Measurements from ENCODE around the gene CLIP1.

DNA sequence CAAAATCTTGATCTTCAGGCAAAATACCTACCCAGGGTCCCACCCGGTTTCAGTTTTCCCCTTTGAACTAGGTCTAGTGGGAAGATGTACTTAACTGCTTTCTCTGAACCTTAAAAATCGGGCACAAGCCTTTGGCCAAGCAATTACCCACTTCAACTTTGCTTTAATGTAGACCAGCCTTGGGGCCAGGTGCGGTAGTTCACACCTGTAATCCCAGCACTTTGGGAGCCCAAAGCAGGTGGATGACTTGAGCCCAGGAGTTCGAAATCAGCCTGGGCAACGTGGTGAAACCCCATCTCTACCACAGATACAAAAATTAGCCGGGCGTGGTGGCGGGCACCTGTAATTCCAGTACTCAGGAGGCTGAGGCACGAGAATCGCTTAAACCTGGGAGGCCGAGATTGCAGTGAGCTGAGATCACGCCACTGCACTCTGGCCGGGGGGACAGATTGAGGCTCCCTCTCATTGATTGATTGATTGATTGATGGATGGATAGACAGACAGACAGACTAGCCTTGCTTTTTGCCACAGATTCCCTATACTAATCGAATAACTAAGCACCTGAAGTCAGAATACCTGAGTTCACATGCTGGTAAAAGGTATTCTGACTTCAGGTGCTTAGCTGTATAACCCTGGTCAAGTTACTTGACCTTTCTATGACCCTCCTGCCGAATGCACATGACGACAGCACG, 1.9 kb downstream of the CLIP1 start:
- TF ChIP-seq, protein P1, sequence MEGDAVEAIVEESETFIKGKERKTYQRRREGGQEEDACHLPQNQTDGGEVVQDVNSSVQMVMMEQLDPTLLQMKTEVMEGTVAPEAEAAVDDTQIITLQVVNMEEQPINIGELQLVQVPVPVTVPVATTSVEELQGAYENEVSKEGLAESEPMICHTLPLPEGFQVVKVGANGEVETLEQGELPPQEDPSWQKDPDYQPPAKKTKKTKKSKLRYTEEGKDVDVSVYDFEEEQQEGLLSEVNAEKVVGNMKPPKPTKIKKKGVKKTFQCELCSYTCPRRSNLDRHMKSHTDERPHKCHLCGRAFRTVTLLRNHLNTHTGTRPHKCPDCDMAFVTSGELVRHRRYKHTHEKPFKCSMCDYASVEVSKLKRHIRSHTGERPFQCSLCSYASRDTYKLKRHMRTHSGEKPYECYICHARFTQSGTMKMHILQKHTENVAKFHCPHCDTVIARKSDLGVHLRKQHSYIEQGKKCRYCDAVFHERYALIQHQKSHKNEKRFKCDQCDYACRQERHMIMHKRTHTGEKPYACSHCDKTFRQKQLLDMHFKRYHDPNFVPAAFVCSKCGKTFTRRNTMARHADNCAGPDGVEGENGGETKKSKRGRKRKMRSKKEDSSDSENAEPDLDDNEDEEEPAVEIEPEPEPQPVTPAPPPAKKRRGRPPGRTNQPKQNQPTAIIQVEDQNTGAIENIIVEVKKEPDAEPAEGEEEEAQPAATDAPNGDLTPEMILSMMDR (IDR thresholded peaks at IDR 0.05), result no peak
- no peak for TF ChIP-seq POLR2A (IDR thresholded peaks at IDR 0.05)

Measured in uterus (tissue), 2 donors.